IMR-90 (cell line): ENCODE measurements around the gene SQSTM1. TPM values are rescaled to one million over a fixed set of nuclear protein-coding genes. Genes with fewer than 3 reads are reported as not detected.

Experiments
- ATAC-seq: fragments of 200-7000 bp; cut with Tn5 transposase; 2 replicates; pipeline ENCODE4 v1.9.1; 2020; ENCODE audit warnings: low read depth, mild to moderate bottlenecking, moderate library complexity
- BruUV-seq: library from RNA; stranded (reverse); fragments of 400-500 nt; replicated peaks from 2 replicates; lab custom pipeline; 2021; lab: Mats Ljungman, UMichigan
- CTCF ChIA-PET: fragments of 300-600 bp; formaldehyde crosslinking; extraction: SDS; loops from one replicate; lab custom pipeline; 2021; ENCODE audit warnings: antibody characterized with exemption; lab: Yijun Ruan, JAX
- POLR2A ChIA-PET: fragments of 300-600 bp; sonication (Branson Sonifier 250); formaldehyde crosslinking; loops from one replicate; lab custom pipeline; 2022; ENCODE audit warnings: antibody characterized with exemption; ENCODE audit not compliant: unreplicated experiment; lab: Charles Lee
- DNase-seq: peaks from one replicate; pipeline ENCODE4 v3.0.0; 2013
- H2AFZ ChIP-seq: replicated peaks from 2 replicates; pipeline ENCODE3; 2013; ENCODE audit warnings: low read length, mild to moderate bottlenecking; ENCODE audit not compliant: poor library complexity
- H2AK5ac ChIP-seq: 2 replicates; pipeline ENCODE4 v1.6.1; 2013; ENCODE audit warnings: low read depth, low read length, inconsistent platforms
- H2AK9ac ChIP-seq: replicated peaks from 2 replicates; pipeline ENCODE3; 2013; ENCODE audit warnings: mild to moderate bottlenecking, low read depth, low read length, moderate library complexity; ENCODE audit not compliant: poor library complexity
- H2BK120ac ChIP-seq: 2 replicates; pipeline ENCODE4 v1.6.1; 2013; ENCODE audit warnings: low read depth, low read length, inconsistent platforms
- H2BK15ac ChIP-seq: 3 replicates; pipeline ENCODE4 v1.6.1; 2013; ENCODE audit warnings: low read depth, low read length, inconsistent platforms
- H2BK20ac ChIP-seq: 2 replicates; pipeline ENCODE4 v1.6.1; 2013; ENCODE audit warnings: low read depth, mild to moderate bottlenecking, inconsistent platforms, low read length, moderate library complexity
- H2BK5ac ChIP-seq: 2 replicates; pipeline ENCODE4 v1.6.1; 2013; ENCODE audit warnings: mild to moderate bottlenecking, low read depth, low read length, inconsistent platforms; ENCODE audit not compliant: poor library complexity, severe bottlenecking
- H3K14ac ChIP-seq: replicated peaks from 2 replicates; pipeline ENCODE4 v1.6.1; 2013; ENCODE audit warnings: low read depth, low read length, inconsistent platforms
- H3K18ac ChIP-seq: 2 replicates; pipeline ENCODE4 v1.6.1; 2013; ENCODE audit warnings: low read depth, low read length, control low read depth
- H3K23ac ChIP-seq: 2 replicates; pipeline ENCODE4 v1.6.1; 2013; ENCODE audit warnings: low read depth, low read length, inconsistent platforms
- H3K27ac ChIP-seq: 2 replicates; pipeline ENCODE4 v1.5.1; 2013; ENCODE audit warnings: mild to moderate bottlenecking, control low read depth, low read length; ENCODE audit not compliant: insufficient read depth
- H3K27me3 ChIP-seq: 2 replicates; pipeline ENCODE4 v1.6.1; 2013; ENCODE audit warnings: low read length; ENCODE audit not compliant: control insufficient read depth, insufficient read depth
- H3K36me3 ChIP-seq: 2 replicates; pipeline ENCODE4 v1.6.1; 2013; ENCODE audit warnings: low read length, mixed read lengths; ENCODE audit not compliant: control insufficient read depth, insufficient read depth
- H3K4ac ChIP-seq: 2 replicates; pipeline ENCODE4 v1.6.1; 2013; ENCODE audit warnings: low read depth, low read length, inconsistent platforms
- H3K4me1 ChIP-seq: 2 replicates; pipeline ENCODE4 v1.6.1; 2013; ENCODE audit warnings: low read length, mixed read lengths; ENCODE audit not compliant: control insufficient read depth, insufficient read depth
- H3K4me2 ChIP-seq: 2 replicates; pipeline ENCODE4 v1.6.1; 2013; ENCODE audit warnings: low read depth, mild to moderate bottlenecking, control low read depth, low read length, moderate library complexity
- H3K4me3 ChIP-seq: 2 replicates; pipeline ENCODE4 v1.5.1; 2013; ENCODE audit warnings: low read depth, mild to moderate bottlenecking, control low read depth, low read length, moderate library complexity; ENCODE audit not compliant: insufficient read depth
- H3K56ac ChIP-seq: 2 replicates; pipeline ENCODE4 v1.6.1; 2013; ENCODE audit warnings: low read length, inconsistent platforms; ENCODE audit not compliant: insufficient read depth; ENCODE audit errors: extremely low read depth
- H3K79me1 ChIP-seq, 2 experiments: 2 replicates each; pipeline ENCODE4 v1.6.1; 2013; ENCODE audit warnings: low read length in 2 of 2, inconsistent platforms in 1 of 2, low read depth in 1 of 2
- H3K9ac ChIP-seq: 2 replicates; pipeline ENCODE4 v1.6.1; 2013; ENCODE audit warnings: low read depth, low read length, control low read depth
- H3K9me1 ChIP-seq: 2 replicates; pipeline ENCODE4 v1.6.1; 2013; ENCODE audit warnings: low read length, inconsistent platforms; ENCODE audit not compliant: insufficient read depth
- H3K9me3 ChIP-seq: 2 replicates; pipeline ENCODE4 v1.6.1; 2013; ENCODE audit warnings: low read length; ENCODE audit not compliant: control insufficient read depth, insufficient read depth
- H4K20me1 ChIP-seq: 2 replicates; pipeline ENCODE4 v1.6.1; 2013; ENCODE audit warnings: low read length, inconsistent platforms; ENCODE audit not compliant: insufficient read depth
- H4K5ac ChIP-seq: 2 replicates; pipeline ENCODE4 v1.6.1; 2013; ENCODE audit warnings: mild to moderate bottlenecking, low read depth, low read length, control low read depth
- H4K8ac ChIP-seq, 2 experiments: 2 replicates each; pipeline ENCODE4 v1.6.1; 2013; ENCODE audit warnings: low read depth in 2 of 2, low read length in 2 of 2, control low read depth in 1 of 2, inconsistent platforms in 1 of 2
- H4K91ac ChIP-seq: 2 replicates; pipeline ENCODE4 v1.6.1; 2013; ENCODE audit warnings: low read depth, low read length, inconsistent platforms; ENCODE audit not compliant: insufficient read depth
- BHLHE40 ChIP-seq: fragments of 150-350 bp; IDR thresholded peaks from 2 replicates; pipeline ENCODE4 v1.6.1; 2016; ENCODE audit warnings: mild to moderate bottlenecking, low read depth, low read length
- CEBPB ChIP-seq: IDR thresholded peaks from 2 replicates; pipeline ENCODE4 v1.6.1; 2012; ENCODE audit warnings: low read depth, low read length, improper control_type of control experiment
- CHD1 ChIP-seq: IDR thresholded peaks from 2 replicates; pipeline ENCODE4 v1.6.1; 2012; ENCODE audit warnings: low read depth, low read length, improper control_type of control experiment
- CTCF ChIP-seq: conservative IDR thresholded peaks from 2 replicates; pipeline ENCODE4 v1.5.1; 2012; ENCODE audit warnings: mild to moderate bottlenecking, low read depth, low read length, improper control_type of control experiment
- FOS ChIP-seq: fragments of 150-350 bp; IDR thresholded peaks from 2 replicates; pipeline ENCODE4 v1.6.1; 2016; ENCODE audit warnings: low read depth, low read length
- MAZ ChIP-seq: IDR thresholded peaks from 2 replicates; pipeline ENCODE4 v1.6.1; 2012; ENCODE audit warnings: low read depth, mild to moderate bottlenecking, low read length, improper control_type of control experiment, moderate library complexity, borderline replicate concordance
- MXI1 ChIP-seq: IDR thresholded peaks from 2 replicates; pipeline ENCODE4 v1.6.1; 2012; ENCODE audit warnings: low read depth, mild to moderate bottlenecking, low read length, moderate library complexity, borderline replicate concordance
- POLR2A ChIP-seq: IDR thresholded peaks from 2 replicates; pipeline ENCODE4 v1.6.1; 2012; ENCODE audit warnings: mild to moderate bottlenecking, low read depth, low read length
- RFX5 ChIP-seq: IDR thresholded peaks from 2 replicates; pipeline ENCODE4 v1.8.0; 2012; ENCODE audit warnings: low read depth, mild to moderate bottlenecking, low read length, moderate library complexity
- SMC3 ChIP-seq: fragments of 150-350 bp; IDR thresholded peaks from 2 replicates; pipeline ENCODE4 v1.6.1; 2016; ENCODE audit warnings: low read depth, mild to moderate bottlenecking, antibody characterized with exemption, low read length, moderate library complexity
- WGBS, 2 experiments: methylation state at CpG; one replicate each; pipeline versions ENCODE4 v1.1.5 to v1.1.7; 2013; ENCODE audit warnings: missing lambda C conversion rate in 2 of 2; ENCODE audit not compliant: insufficient read length in 1 of 2; ENCODE audit errors: extremely low coverage in 2 of 2; 5-methylcytosine and 5-hydroxymethylcytosine counted together
- dilution Hi-C: fragments of 300-500 bp; cut with HindIII; formaldehyde crosslinking; loops from one replicate; pipeline ENCODE4 v1.14.3; 2018; ENCODE audit warnings: low sequenced_read_pairs; ENCODE audit not compliant: unreplicated experiment
- in situ Hi-C: fragments of 300-500 bp; cut with MboI; formaldehyde crosslinking; loops from 3 replicates; pipeline ENCODE4 v1.14.3; 2019; ENCODE audit warnings: low sequenced_read_pairs, inconsistent platforms, mixed read lengths
- intact Hi-C: fragments of 100-400 bp; cut with micrococcal nuclease; formaldehyde crosslinking; loops from 2 replicates; pipeline ENCODE4 v1.10.0; 2022
- polyA plus RNA-seq, 3 experiments: library from polyadenylated mRNA; depleted of rRNA; stranded (reverse); fragments of >200 nt; gene quantifications; 2 replicates each; pipeline ENCODE4 v1.2.3, GENCODE V29; 2012; ENCODE audit warnings: low replicate concordance in 1 of 3
- total RNA-seq: library from RNA; depleted of rRNA; stranded (reverse); fragments of >200 nt; gene quantifications from 2 replicates; pipeline ENCODE4 v1.2.3, GENCODE V29; 2012
- TF ChIP-seq, protein P1 (sequence below): fragments of 150-350 bp; IDR thresholded peaks from 2 replicates; pipeline ENCODE4 v1.6.1; 2017; ENCODE audit warnings: mild to moderate bottlenecking, antibody characterized with exemption, low read length, low read depth
- TF ChIP-seq, protein P2 (sequence below): fragments of 150-350 bp; IDR thresholded peaks from 2 replicates; pipeline ENCODE4 v1.6.1; 2016; ENCODE audit warnings: low read depth, mild to moderate bottlenecking, low read length, moderate library complexity, borderline replicate concordance

The SQSTM1 gene
- total and polyA plus RNA-seq, 2 of the 4 experiments (the other 2 are of a cell fraction), result 152 to 184 TPM

- no TSS peak for BruUV-seq
- Histone ChIP-seq H3K9ac (no peak overlapping the region), H4K8ac (no peak overlapping the region), H4K5ac (no peak overlapping the region), H3K36me3 (peaks cover 11% of the 10 kb centered on the region; the same call in 1 of the 2 replicates), H3K27ac (no peak overlapping the region), H3K27me3 (no peaks in the 10 kb centered on the region), H3K56ac (no peak overlapping the region), H4K91ac (no peak overlapping the region), H3K9me1 (no peaks in the 10 kb centered on the region), H3K14ac (no peak overlapping the region), H2BK120ac (no peak overlapping the region), H3K4me3 (no peak overlapping the region), H2AFZ (no peak overlapping the region), H3K23ac (no peak overlapping the region), H2BK15ac (no peak overlapping the region), H2BK5ac (no peak overlapping the region), H2AK5ac (peak overlapping the region; percentile 1; the same call in 1 of the 2 replicates), H3K4me2 (no peak overlapping the region), H3K9me3 (no peaks in the 10 kb centered on the region), H2AK9ac (no peak overlapping the region), H4K20me1 (0 out of 2 replicates have a peak, but pooled peaks cover 7% of the 10 kb centered on the region), H3K18ac (no peak overlapping the region), H3K4ac (no peak overlapping the region), H2BK20ac (no peak overlapping the region), H3K4me1 (peaks cover 9% of the 10 kb centered on the region; the same call in 1 of the 2 replicates), H3K79me1 (no peaks in the 10 kb centered on the region)
- in situ Hi-C loops, result no loop called here
- 94% methylated on average over 10 of the region's 24 CpGs; no CpG with 5 or more reads in 1 of the 2 experiments for WGBS, 2 experiments
- CTCF ChIA-PET, result no interaction called here
- POLR2A ChIA-PET, result interaction anchor here (1.0 kb wide), 1 partner anchor 35 kb away, joined by 3 read pairs; no protein-coding TSS in a partner anchor
- TF ChIP-seq BHLHE40 (no peak), CTCF (no peak), CEBPB (no peak), CHD1 (no peak), MXI1 (no peak), RFX5 (no peak), SMC3 (no peak), POLR2A (no peak), MAZ (no peak), FOS (no peak)
- TF ChIP-seq, protein P1, sequence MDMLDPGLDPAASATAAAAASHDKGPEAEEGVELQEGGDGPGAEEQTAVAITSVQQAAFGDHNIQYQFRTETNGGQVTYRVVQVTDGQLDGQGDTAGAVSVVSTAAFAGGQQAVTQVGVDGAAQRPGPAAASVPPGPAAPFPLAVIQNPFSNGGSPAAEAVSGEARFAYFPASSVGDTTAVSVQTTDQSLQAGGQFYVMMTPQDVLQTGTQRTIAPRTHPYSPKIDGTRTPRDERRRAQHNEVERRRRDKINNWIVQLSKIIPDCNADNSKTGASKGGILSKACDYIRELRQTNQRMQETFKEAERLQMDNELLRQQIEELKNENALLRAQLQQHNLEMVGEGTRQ, result no peak
- TF ChIP-seq, protein P2, sequence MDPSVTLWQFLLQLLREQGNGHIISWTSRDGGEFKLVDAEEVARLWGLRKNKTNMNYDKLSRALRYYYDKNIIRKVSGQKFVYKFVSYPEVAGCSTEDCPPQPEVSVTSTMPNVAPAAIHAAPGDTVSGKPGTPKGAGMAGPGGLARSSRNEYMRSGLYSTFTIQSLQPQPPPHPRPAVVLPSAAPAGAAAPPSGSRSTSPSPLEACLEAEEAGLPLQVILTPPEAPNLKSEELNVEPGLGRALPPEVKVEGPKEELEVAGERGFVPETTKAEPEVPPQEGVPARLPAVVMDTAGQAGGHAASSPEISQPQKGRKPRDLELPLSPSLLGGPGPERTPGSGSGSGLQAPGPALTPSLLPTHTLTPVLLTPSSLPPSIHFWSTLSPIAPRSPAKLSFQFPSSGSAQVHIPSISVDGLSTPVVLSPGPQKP, result no peak
- DNase-seq (no peak), ATAC-seq (no peak)
- intact Hi-C loops, result no loop called here
- dilution Hi-C loops, result no loop called here
Measured at GRCh38 chr5:179792612-179793467, 27.9 kb upstream of the SQSTM1 start.
